PC-9 (cell line): ENCODE measurements around the gene BRWD1.

Experiments
- EZH2 ChIP-seq: fragments of 200-600 bp; sonication (generic); IDR thresholded peaks from 2 replicates; pipeline ENCODE4 v1.8.0; 2017; ENCODE audit warnings: antibody characterized with exemption, low read depth
- TF ChIP-seq, protein P1 (sequence below): fragments of 200-600 bp; sonication (generic); conservative IDR thresholded peaks from 2 replicates; pipeline ENCODE4 v1.6.1; 2017; ENCODE audit warnings: mixed run types, antibody characterized with exemption, mild to moderate bottlenecking, moderate library complexity

DNA sequence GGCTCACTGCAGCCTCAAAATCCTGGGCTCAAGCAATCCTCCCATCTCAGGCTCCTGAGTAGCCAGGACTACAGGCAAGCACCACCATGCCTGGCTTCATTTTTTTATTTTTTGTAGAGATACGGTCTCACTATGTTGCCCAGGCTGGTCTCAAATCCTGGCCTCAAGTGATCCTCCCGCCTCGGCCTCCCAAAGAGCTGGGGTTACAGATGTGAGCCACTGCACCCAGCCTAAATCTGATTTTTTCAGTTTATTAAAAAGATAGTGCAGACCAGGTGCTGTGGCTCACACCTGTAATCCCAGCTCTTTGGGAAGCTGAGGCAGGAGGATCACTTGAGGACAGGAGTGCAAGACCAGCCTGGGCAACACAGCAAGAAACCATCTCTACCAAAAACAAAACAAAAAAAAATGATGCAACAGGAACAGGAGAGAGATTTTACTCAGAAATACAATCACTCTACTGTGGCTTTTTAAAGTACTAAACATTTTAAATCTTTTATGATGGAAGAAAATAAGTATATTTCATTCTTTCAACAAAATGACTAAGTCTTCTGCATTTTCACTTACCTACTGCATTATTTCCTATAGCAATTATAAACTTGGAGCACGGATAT lies 132.1 kb downstream of the BRWD1 start:
- TF ChIP-seq, protein P1, sequence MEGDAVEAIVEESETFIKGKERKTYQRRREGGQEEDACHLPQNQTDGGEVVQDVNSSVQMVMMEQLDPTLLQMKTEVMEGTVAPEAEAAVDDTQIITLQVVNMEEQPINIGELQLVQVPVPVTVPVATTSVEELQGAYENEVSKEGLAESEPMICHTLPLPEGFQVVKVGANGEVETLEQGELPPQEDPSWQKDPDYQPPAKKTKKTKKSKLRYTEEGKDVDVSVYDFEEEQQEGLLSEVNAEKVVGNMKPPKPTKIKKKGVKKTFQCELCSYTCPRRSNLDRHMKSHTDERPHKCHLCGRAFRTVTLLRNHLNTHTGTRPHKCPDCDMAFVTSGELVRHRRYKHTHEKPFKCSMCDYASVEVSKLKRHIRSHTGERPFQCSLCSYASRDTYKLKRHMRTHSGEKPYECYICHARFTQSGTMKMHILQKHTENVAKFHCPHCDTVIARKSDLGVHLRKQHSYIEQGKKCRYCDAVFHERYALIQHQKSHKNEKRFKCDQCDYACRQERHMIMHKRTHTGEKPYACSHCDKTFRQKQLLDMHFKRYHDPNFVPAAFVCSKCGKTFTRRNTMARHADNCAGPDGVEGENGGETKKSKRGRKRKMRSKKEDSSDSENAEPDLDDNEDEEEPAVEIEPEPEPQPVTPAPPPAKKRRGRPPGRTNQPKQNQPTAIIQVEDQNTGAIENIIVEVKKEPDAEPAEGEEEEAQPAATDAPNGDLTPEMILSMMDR: no peak
- TF ChIP-seq EZH2: no peak
